Liver (tissue), 9 donors: ENCODE measurements around the gene SPRYD3. TPM values are rescaled to one million over a fixed set of nuclear protein-coding genes. Genes with fewer than 3 reads are reported as not detected.
A peak's percentile ranks its signal among the peaks of the same experiment; 100 is the strongest.

ENCODE experiments used
- DNase-seq: peaks from one replicate; pipeline ENCODE4 v3.0.0-alpha.2; 2017; ENCODE audit warnings: low spot score
- H3K27ac ChIP-seq, 2 donors: one replicate each; pipeline ENCODE4 v1.7.0; 2013; ENCODE audit warnings: inconsistent platforms in 2 of 2, low read length in 2 of 2, control low read depth in 1 of 2, low read depth in 1 of 2, mild to moderate bottlenecking in 1 of 2
- H3K27me3 ChIP-seq, 4 donors: one replicate each; pipeline versions ENCODE4 v1.6.1 to v1.7.0; 2013; ENCODE audit warnings: low read length in 3 of 4, inconsistent platforms in 1 of 4, mild to moderate bottlenecking in 1 of 4, moderate library complexity in 1 of 4; ENCODE audit not compliant: control insufficient read depth in 4 of 4, insufficient read depth in 4 of 4
- H3K36me3 ChIP-seq, 4 donors: one replicate each; pipeline versions ENCODE4 v1.6.1 to v1.7.0; 2013; ENCODE audit warnings: low read length in 3 of 4, mild to moderate bottlenecking in 3 of 4, low read depth in 1 of 4, moderate library complexity in 1 of 4; ENCODE audit not compliant: control insufficient read depth in 4 of 4, insufficient read depth in 3 of 4
- H3K4me1 ChIP-seq, 4 donors: one replicate each; pipeline versions ENCODE4 v1.6.1 to v1.7.0; 2013; ENCODE audit warnings: low read length in 3 of 4, mild to moderate bottlenecking in 3 of 4, moderate library complexity in 1 of 4; ENCODE audit not compliant: control insufficient read depth in 4 of 4, insufficient read depth in 4 of 4
- H3K4me3 ChIP-seq, 3 donors: one replicate each; pipeline versions ENCODE4 v1.6.1 to v1.7.0; 2013; ENCODE audit warnings: low read length in 3 of 3, control low read depth in 1 of 3, low read depth in 1 of 3, mild to moderate bottlenecking in 1 of 3
- H3K9ac ChIP-seq, 2 donors: one replicate each; pipeline ENCODE4 v1.7.0; 2013; ENCODE audit warnings: low read length in 2 of 2, mild to moderate bottlenecking in 2 of 2, moderate library complexity in 2 of 2, control low read depth in 1 of 2, low read depth in 1 of 2
- H3K9me3 ChIP-seq, 4 donors: one replicate each; pipeline versions ENCODE4 v1.6.1 to v1.7.0; 2013; ENCODE audit warnings: low read length in 3 of 4; ENCODE audit not compliant: control insufficient read depth in 4 of 4
- ATF3 ChIP-seq: IDR thresholded peaks from 2 replicates; pipeline ENCODE4 v1.6.1; 2016; ENCODE audit warnings: antibody characterized with exemption
- CTCF ChIP-seq: fragments of 150-350 bp; IDR thresholded peaks from 2 replicates; pipeline ENCODE4 v1.5.1; 2017; ENCODE audit warnings: improper control_type of control experiment, low read depth, low read length; ENCODE audit not compliant: missing input control
- EGR1 ChIP-seq, 2 donors: IDR thresholded peaks; 2 replicates each; pipeline ENCODE4 v1.6.1; 2016 to 2018; ENCODE audit warnings: antibody characterized with exemption in 2 of 2, low read depth in 2 of 2
- FOXA1 ChIP-seq: IDR thresholded peaks from 2 replicates; pipeline ENCODE4 v1.6.1; 2016; ENCODE audit warnings: antibody characterized with exemption
- FOXA2 ChIP-seq: IDR thresholded peaks from 2 replicates; pipeline ENCODE4 v1.6.1; 2016; ENCODE audit warnings: antibody characterized with exemption
- GABPA ChIP-seq, 2 donors: IDR thresholded peaks in 1 of 2; conservative IDR thresholded peaks in 1 of 2; 2 replicates each; pipeline ENCODE4 v1.6.1; 2016; ENCODE audit warnings: antibody characterized with exemption in 2 of 2, mild to moderate bottlenecking in 1 of 2, moderate library complexity in 1 of 2
- HNF4A ChIP-seq, 2 donors: conservative IDR thresholded peaks; 2 replicates each; pipeline ENCODE4 v1.6.1; 2016; ENCODE audit warnings: antibody characterized with exemption in 2 of 2, mild to moderate bottlenecking in 2 of 2
- HNF4G ChIP-seq: IDR thresholded peaks from 2 replicates; pipeline ENCODE4 v1.6.1; 2016; ENCODE audit warnings: antibody characterized with exemption
- JUND ChIP-seq, 2 donors: IDR thresholded peaks; 2 replicates each; pipeline ENCODE4 v1.6.1; 2016; ENCODE audit warnings: antibody characterized with exemption in 2 of 2
- MAX ChIP-seq: IDR thresholded peaks from 2 replicates; pipeline ENCODE4 v1.6.1; 2016; ENCODE audit warnings: antibody characterized with exemption
- NR2F2 ChIP-seq: IDR thresholded peaks from 2 replicates; pipeline ENCODE4 v1.6.1; 2016; ENCODE audit warnings: antibody characterized with exemption
- RAD21 ChIP-seq, 2 donors: IDR thresholded peaks; 2 replicates each; pipeline ENCODE4 v1.6.1; 2016; ENCODE audit warnings: antibody characterized with exemption in 2 of 2, mild to moderate bottlenecking in 2 of 2
- REST ChIP-seq: IDR thresholded peaks from 2 replicates; pipeline ENCODE4 v1.6.1; 2016; ENCODE audit warnings: antibody characterized with exemption, mild to moderate bottlenecking
- RXRA ChIP-seq, 2 donors: IDR thresholded peaks; 2 replicates each; pipeline ENCODE4 v1.6.1; 2017 to 2018; ENCODE audit warnings: antibody characterized with exemption in 2 of 2, mild to moderate bottlenecking in 1 of 2
- SP1 ChIP-seq: IDR thresholded peaks from 2 replicates; pipeline ENCODE4 v1.6.1; 2018; ENCODE audit warnings: antibody characterized with exemption, mild to moderate bottlenecking
- TAF1 ChIP-seq: conservative IDR thresholded peaks from 2 replicates; pipeline ENCODE4 v1.6.1; 2016; ENCODE audit warnings: antibody characterized with exemption, mild to moderate bottlenecking
- YY1 ChIP-seq: IDR thresholded peaks from 2 replicates; pipeline ENCODE4 v1.6.1; 2016; ENCODE audit warnings: antibody characterized with exemption, mild to moderate bottlenecking
- ZBTB33 ChIP-seq: IDR thresholded peaks from 2 replicates; pipeline ENCODE4 v1.6.1; 2016; ENCODE audit warnings: antibody characterized with exemption
- WGBS: extraction: QIAGEN DNeasy Blood & Tissue Kit; methylation state at CpG from one replicate; pipeline ENCODE4 v1.1.7; 2013; 5-methylcytosine and 5-hydroxymethylcytosine counted together
- polyA plus RNA-seq, 2 donors: library from polyadenylated mRNA; stranded (reverse) in 1 of 2; unstranded in 1 of 2; fragments of 200-250 nt in 1 of 2; fragments of >200 nt in 1 of 2; fragmentation: Nextera tagmentation in 1 of 2; extraction: Ambion mirVana in 1 of 2; gene quantifications; one replicate each; pipeline versions ENCODE4 v1.2.1 to v1.2.3, GENCODE V29; 2013 to 2015
- total RNA-seq, 2 donors: library from RNA; depleted of rRNA; stranded (reverse); fragments of >200 nt; gene quantifications; one replicate each; pipeline ENCODE4 v1.2.3, GENCODE V29; 2014
- donor health status: healthy.
- donor health status: healthy.
- donor health status: healthy.
- donor health status: healthy.
- donor health status: healthy.

Gene SPRYD3
- total and polyA plus RNA-seq, 4 donors = 6.0 to 20.3 (median 13.3) TPM

GRCh38 chr12:53051058-53051880 lies 27.9 kb downstream of the SPRYD3 start:
- Histone ChIP-seq H3K36me3 (peaks cover 3 to 6% (median 5%) of the 10 kb centered on the region in 4 donors), H3K27ac (peak overlapping the region; percentile 94 to 98), H3K27me3 (no peaks in the 10 kb centered on the region), H3K9ac (peak overlapping the region; percentile 84 to 93), H3K4me3 (peak overlapping the region; percentile 80 to 94 (median 87)), H3K9me3 (no peaks in the 10 kb centered on the region), H3K4me1 (peaks cover 9 to 68% (median 48%) of the 10 kb centered on the region in 4 donors)
- DNase-seq = peak; percentile 57
- TF ChIP-seq ZBTB33 = peak; percentile 55
- peak; percentile 73 for TF ChIP-seq ATF3
- TF ChIP-seq HNF4G = peak; percentile 23
- peak; percentile 71 for TF ChIP-seq FOXA2
- TF ChIP-seq EGR1 (IDR thresholded peaks at IDR 0.05; ENCODE audit: low read depth in 2 of 2) = peak; percentile 15 to 34
- TF ChIP-seq HNF4A (conservative IDR thresholded peaks at IDR 0.05) = peak; percentile 78 to 81
- peak; percentile 29 for TF ChIP-seq CTCF
- TF ChIP-seq GABPA (IDR thresholded peaks at IDR 0.05 in 1 of 2, conservative IDR thresholded peaks at IDR 0.05 in 1 of 2) = no peak
- TF ChIP-seq SP1 = peak; percentile 68
- peak; percentile 64 for TF ChIP-seq REST
- TF ChIP-seq RXRA (IDR thresholded peaks at IDR 0.05) = peak; percentile 69 to 76
- peak in 1 of 2 donors; percentile 25 for TF ChIP-seq RAD21 (IDR thresholded peaks at IDR 0.05)
- peak; percentile 25 to 59 for TF ChIP-seq JUND (IDR thresholded peaks at IDR 0.05)
- peak; percentile 57 for TF ChIP-seq TAF1
- TF ChIP-seq NR2F2 = peak; percentile 86
- TF ChIP-seq YY1 = peak; percentile 57
- TF ChIP-seq FOXA1 = no peak
- TF ChIP-seq MAX = peak; percentile 80
- WGBS = 18% methylated on average over 11 of the region's 11 CpGs
